Kidney epithelial cell (primary cell): ENCODE results near the gene CEP85. TPM values are rescaled to one million over a fixed set of nuclear protein-coding genes. Genes with fewer than 3 reads are reported as not detected.

Experiments used
- DNase-seq: peaks from one replicate; pipeline ENCODE4 v3.0.0-alpha.2; 2010; ENCODE audit warnings: low read depth
- H3K27me3 ChIP-seq: 2 replicates; pipeline ENCODE4 v1.6.0; 2011; ENCODE audit warnings: low read length; ENCODE audit not compliant: control insufficient read depth, insufficient read depth
- H3K36me3 ChIP-seq: 2 replicates; pipeline ENCODE4 v1.5.1; 2011; ENCODE audit warnings: low read length; ENCODE audit not compliant: control insufficient read depth, insufficient read depth
- H3K4me3 ChIP-seq: 2 replicates; pipeline ENCODE4 v1.5.1; 2011; ENCODE audit warnings: low read depth, mild to moderate bottlenecking, control low read depth, low read length
- total RNA-seq: library from RNA; depleted of rRNA; stranded (reverse); fragments of >200 nt; gene quantifications from 2 replicates; pipeline ENCODE4 v1.2.3, GENCODE V29; 2015
- TF ChIP-seq, protein P1 (sequence below): IDR thresholded peaks from 2 replicates; pipeline ENCODE4 v1.5.1; 2011; ENCODE audit warnings: mild to moderate bottlenecking, moderate library complexity, low read length, control low read depth, inconsistent platforms; ENCODE audit not compliant: insufficient read depth, poor library complexity, severe bottlenecking

Gene CEP85, protein sequence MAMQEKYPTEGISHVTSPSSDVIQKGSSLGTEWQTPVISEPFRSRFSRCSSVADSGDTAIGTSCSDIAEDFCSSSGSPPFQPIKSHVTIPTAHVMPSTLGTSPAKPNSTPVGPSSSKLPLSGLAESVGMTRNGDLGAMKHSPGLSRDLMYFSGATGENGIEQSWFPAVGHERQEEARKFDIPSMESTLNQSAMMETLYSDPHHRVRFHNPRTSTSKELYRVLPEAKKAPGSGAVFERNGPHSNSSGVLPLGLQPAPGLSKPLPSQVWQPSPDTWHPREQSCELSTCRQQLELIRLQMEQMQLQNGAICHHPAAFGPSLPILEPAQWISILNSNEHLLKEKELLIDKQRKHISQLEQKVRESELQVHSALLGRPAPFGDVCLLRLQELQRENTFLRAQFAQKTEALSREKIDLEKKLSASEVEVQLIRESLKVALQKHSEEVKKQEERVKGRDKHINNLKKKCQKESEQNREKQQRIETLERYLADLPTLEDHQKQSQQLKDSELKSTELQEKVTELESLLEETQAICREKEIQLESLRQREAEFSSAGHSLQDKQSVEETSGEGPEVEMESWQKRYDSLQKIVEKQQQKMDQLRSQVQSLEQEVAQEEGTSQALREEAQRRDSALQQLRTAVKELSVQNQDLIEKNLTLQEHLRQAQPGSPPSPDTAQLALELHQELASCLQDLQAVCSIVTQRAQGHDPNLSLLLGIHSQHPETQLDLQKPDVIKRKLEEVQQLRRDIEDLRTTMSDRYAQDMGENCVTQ
- total RNA-seq, result 7.5 and 9.7 TPM in 2 replicates

DNA sequence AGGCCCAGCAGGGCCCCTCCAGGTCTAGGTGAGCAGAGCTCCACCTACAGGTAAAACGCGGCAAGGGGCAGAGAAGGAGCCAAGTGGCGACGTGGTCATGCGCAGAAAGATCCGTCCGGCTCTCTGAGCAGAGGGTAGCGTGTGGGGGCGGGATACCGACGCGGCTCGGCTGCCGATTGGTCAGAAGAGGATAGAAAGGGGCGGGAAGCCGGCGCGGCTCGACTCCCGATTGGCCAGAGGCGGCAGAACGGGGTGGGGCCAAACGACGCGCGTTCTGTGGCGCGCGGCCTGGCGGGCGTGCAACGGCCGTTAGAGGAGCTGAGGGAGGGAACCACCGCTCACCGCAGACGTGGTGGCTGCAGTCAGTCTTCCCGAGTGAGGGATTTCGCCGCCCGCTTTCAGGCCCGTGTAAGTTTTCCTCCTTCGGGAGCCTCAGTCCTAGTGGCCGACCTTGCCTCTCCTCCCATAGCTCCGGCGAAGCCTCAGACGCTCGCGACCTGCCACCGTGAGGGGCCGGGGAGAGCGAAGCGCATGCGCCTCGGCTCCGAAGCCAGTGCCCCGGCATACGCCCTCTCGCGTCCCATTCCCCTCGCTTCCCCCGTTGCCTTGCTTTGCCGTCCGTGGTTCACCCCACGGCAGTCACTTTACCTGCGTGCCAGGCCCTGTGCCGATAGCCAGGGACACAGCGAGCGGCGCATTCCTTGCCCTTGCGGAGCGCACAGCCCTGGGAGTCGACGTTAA, at the start of gene CEP85:
CEP85 (plus strand) TSS at position 298 of the 741 bp plus-strand sequence. CDS start 5,584 bp downstream, outside the sequence.
- Histone ChIP-seq H3K36me3 (no peaks in the 10 kb centered on the region), H3K4me3 (peak within 1 kb of the TSS; percentile 95), H3K27me3 (no peaks in the 10 kb centered on the region)
- TF ChIP-seq, protein P1, sequence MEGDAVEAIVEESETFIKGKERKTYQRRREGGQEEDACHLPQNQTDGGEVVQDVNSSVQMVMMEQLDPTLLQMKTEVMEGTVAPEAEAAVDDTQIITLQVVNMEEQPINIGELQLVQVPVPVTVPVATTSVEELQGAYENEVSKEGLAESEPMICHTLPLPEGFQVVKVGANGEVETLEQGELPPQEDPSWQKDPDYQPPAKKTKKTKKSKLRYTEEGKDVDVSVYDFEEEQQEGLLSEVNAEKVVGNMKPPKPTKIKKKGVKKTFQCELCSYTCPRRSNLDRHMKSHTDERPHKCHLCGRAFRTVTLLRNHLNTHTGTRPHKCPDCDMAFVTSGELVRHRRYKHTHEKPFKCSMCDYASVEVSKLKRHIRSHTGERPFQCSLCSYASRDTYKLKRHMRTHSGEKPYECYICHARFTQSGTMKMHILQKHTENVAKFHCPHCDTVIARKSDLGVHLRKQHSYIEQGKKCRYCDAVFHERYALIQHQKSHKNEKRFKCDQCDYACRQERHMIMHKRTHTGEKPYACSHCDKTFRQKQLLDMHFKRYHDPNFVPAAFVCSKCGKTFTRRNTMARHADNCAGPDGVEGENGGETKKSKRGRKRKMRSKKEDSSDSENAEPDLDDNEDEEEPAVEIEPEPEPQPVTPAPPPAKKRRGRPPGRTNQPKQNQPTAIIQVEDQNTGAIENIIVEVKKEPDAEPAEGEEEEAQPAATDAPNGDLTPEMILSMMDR, result peak; percentile 94
- peak; percentile 79 for DNase-seq

DNA sequence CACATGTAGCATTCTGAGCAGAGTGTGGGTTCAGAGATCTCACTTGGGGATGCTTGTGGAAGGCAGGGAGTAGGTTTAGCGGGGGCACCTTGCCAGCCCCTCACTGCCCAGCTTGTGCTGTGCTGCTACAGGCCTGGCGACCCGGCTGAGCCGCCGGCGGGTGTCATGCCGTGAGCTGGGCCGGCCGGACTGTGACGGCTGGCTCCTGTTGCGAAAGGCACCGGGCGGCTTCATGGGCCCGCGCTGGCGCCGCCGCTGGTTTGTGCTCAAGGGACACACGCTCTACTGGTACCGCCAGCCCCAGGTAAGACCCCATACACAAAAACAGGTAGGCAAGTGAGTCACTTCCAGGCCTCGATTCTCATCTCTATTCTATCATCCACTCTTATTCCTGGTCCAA, 49.1 kb upstream of the CEP85 start:
- Histone ChIP-seq H3K4me3 (no peak overlapping the region), H3K36me3 (no peaks in the 10 kb centered on the region), H3K27me3 (no peaks in the 10 kb centered on the region)
- TF ChIP-seq, protein P1, result no peak
- no peak for DNase-seq

DNA sequence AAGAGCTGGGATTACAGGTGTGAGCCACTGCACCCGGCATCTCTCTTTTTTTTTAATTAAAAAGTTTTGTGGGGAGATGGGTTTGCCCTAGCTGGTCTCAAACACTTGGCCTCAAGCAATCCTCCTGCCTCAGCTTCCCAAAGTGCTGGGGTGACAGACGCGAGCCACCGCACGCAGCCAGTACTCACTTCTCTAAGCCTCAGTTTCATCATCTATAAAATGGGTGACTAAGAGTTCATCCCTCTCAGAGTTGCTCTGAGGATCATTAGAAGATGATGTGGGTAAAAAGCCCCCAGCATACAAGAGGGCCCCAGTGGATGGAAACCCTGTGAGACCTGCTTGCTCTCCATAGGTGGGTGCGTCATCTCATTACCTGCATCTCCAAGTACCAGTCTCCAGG, 46.1 kb upstream of the CEP85 start:
- Histone ChIP-seq H3K4me3 (no peak overlapping the region), H3K27me3 (no peaks in the 10 kb centered on the region), H3K36me3 (no peaks in the 10 kb centered on the region)
- no peak for DNase-seq
- TF ChIP-seq, protein P1, result no peak

DNA sequence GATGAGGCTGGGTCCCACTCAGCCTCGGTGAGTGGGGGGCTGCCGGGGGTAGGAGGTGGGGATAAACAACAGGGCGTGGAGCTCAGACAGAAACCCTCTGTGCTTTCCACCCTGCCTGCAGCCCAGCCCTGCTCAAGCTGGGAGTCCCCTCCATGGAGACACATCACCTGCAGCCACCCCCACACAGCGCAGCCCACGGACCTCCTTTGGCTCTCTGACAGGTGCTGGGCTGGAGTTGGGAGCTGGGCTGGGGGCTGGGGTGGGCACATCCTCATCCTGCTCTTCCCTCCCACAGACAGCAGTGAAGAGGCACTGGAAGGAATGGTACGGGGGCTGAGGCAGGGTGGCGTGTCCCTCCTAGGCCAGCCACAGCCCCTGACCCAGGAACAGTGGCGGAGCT, 45.5 kb upstream of the CEP85 start:
- TF ChIP-seq, protein P1, result no peak
- no peak overlapping the region for H3K4me3 ChIP-seq
- no peaks in the 10 kb centered on the region for H3K36me3 ChIP-seq
- no peak for DNase-seq
- no peaks in the 10 kb centered on the region for H3K27me3 ChIP-seq

DNA sequence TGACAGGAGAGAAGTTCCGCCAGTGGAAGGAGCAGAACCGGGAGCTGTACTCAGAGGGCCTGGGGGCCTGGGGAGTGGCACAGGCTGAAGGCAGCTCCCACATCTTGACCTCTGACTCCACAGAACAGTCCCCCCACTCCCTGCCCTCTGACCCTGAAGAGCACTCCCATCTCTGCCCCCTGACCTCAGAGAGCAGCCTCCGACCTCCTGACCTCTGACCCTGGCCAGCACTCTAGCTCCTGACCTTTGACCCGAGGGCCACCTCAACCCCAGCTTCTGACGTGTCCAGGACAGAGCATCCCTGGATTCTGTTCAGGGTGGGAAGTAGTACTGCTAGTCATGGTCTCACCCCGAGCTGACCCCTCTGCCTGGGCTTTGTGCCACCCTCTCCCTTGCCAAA, 44.7 kb upstream of the CEP85 start:
- H3K4me3 ChIP-seq, result no peak overlapping the region
- peaks cover 4% of the 10 kb centered on the region for H3K27me3 ChIP-seq
- TF ChIP-seq, protein P1, result no peak
- no peak for DNase-seq
- H3K36me3 ChIP-seq, result no peaks in the 10 kb centered on the region
